ENCODE data around the gene DENND6B.
A peak's percentile ranks its signal among the peaks of the same experiment; 100 is the strongest.

The DENND6B gene

DNA sequence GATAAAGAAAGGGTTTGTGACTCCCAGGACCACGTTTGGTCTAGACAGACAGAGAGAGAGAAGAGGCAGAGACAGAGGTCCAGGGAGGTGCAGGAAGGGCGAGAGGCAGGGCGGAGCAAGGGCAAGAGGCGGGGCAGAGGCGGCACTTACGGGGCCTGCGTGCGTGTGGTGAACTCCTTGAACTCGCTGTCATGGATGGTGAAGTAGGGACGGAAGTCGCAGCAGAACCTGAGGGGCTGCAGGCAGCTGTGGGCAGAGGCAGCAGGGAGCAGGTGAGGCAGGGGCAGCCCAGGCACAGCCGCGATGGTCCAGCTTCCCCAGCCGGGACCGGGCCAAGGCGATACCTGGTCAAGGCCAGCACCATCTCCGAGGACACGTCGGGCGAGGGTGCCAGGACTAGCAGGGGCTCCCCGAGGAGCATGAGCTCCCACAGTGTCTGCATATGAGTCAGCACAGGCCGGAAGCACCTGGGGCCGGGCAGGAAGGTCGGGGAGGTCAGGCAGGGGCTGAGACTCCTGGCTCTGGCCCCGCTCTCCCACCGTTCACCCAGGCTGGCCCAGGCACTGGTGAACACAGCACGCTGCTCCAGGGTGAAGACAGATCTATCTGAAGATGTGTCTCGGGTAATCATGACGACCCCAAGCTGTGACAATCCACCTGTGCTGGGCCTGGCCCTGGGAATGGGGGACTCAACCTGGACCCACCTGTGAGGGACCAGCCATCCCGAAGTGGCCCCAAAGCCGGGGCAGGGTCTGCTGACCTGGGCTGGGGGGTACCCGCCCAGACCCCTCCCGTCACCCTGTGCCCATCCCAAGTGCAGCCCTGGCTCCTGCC, 12.1 kb downstream of the DENND6B start:
- peak; percentile 43 for DNase-seq

DNA sequence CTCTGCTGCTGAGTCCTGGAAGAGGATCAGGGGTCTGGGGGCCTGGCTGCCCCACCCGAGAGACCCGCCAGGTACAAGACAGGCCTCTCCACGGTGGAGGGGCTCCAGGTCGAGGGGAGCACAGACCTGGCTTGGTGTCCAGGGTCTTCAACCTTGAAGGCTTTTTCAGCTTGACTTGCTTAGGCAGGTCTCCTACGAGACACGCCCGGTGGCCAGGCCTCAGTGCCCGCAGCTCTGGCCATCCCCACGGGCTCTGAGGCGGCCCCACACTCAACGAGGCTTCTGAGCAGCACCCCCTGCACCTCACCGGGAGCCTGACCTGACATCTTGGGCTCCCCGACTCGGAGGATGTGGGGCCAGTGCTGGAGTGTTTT, 12.7 kb downstream of the DENND6B start:
- no peak for DNase-seq

DNA sequence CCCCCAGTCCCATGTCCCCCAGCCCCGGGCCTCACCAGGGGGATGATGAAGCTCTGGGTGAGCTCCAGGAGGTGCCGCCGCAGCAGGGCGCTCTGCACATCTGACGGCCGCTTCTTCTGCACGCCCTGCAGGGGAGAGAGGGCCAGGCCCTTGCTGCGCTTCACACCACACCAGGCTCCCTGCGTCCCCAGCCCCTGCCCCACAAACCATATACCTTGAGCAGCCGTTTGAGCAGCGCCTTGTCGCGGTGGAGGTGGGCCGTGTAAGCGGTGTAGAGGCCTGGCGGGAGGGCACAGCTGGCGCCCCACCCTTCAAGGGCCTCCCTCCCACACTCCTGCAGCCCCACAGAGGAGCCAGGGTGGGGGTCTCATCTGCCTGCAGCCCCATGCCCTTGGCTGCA, 13.2 kb downstream of the DENND6B start:
- no peak for DNase-seq

DNA sequence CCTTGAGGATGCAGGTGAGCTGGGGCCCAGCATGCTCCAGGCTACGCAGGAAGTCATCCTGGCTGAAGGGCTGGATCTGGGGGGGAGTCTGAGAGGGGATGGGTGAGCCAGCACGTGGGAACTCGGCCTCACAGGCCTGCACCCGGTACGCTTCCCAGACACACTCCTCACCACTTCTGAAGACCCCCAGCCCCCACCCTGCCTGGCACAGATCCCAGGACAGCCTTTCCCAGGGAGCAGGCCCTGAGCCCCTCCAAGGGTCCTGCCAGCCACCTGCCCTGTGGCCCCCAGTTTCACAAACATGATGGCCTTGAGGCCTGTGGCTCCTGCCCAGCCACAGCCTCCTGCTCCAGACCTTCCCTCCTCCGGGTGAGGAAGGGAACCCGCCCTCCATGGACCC, 13.8 kb downstream of the DENND6B start:
- no peak for DNase-seq

DNA sequence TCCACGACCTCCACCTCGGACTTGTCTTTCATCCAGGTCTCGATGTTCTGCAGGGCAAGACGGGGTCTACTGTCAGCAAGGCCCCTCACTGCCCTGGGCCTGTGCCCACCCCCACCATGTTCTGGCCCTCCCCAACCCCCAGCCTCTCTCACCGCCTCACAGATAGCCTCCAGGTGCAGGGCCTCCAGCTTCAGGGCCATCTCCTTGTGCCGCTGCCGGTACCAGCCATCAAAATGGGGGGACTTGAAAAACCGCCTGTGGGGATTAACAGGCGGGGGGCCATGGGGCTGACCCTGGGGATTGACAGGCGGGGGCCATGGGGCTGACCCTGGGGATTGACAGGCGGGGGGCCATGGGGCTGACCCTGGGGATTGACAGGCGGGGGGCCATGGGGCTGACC, 14.4 kb downstream of the DENND6B start:
- DNase-seq = no peak

DNA sequence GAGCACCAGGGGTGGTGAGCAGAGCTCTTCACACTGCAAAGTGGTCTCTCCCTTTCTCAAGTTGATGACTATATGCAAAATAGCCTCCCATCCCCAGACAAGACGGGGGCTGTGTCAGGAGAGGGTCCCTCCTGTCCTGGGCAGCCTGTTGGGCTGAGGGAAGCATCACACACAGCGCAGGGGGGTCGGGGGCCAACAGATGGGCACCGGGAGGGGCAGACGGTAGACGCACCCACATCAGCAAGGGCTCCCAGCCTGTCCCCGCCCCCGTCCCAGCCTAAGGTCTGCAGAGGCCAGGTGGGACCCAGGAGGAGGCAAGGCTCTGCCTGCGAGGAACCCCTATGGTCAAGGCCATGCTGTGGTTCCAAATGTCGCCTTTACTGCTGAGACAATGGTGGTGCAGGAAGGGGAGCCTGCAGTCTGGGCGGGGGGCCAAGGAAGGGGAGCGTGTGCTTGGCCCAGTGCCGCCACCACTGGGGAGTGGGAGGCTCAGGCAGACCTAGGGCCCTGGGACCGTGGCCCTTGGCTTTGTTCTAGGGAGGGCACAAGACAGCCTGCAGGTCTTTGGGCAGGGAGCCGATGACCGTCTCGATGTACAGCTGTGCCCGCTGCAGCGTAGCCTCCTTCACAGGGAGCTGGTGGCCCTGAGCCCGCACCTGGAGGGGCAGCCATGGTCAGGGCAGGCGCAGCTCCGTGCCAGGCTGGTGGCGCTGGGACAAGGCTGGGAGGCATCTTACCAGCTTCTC, 15.0 kb downstream of the DENND6B start:
- DNase-seq = no peak

DNA sequence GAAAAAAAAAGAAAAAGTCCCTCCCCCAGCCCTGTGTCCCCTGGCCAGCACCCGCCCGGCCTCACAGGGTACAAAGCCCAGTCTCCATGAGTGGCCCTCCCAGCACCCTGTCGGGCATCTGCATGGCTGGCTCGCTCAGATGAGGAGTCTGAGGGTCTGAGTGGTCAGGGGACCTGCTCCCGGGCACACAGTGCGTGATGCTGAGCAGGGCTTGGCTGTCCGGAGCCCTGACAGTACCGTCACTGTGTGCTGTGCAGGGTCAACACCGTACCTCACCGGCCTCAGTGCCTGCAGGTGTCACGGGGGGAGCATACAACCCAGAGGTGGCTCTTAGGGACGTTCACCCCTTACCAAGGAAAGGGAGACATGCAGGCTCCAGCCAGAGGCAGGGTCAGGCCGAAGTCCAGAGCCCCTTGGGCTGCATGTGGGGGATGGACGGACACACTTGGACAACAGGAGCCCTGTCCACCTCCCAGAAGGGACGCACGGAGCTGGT, 15.8 kb downstream of the DENND6B start:
- DNase-seq = no peak

DNA sequence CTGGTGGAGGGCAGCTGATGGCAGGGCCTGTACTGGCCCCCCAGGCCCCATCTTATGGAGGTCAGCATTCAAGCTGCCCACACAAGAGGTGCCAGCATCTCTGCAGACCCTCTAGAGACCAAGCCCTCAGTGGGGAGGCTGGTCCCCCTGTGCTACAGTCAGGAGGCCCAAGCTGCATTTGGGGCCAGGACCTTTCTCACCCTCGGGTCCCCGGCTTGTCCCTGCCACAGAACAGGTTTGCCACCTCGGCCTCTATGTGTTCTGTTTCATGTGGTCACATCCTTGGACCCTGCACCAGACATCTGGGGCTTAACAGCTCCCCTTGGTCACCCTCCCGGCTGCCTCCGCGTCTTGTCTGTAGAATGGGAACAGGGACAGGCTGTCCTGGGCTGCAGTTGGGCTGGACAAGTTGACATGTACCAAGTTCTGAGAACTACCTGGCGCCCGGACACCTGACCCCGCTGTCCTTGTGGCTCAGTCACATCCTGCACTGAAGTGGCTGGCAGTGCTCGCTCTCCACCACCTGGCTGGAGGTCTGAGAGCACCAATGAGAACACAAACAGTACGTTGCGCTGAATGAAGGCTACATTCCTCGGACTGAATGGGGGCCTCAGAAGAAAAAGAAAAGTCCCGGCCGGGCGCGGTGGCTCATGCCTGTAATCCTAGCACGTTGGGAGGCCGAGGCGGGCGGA, 16.6 kb downstream of the DENND6B start:
- DNase-seq = no peak

DNA sequence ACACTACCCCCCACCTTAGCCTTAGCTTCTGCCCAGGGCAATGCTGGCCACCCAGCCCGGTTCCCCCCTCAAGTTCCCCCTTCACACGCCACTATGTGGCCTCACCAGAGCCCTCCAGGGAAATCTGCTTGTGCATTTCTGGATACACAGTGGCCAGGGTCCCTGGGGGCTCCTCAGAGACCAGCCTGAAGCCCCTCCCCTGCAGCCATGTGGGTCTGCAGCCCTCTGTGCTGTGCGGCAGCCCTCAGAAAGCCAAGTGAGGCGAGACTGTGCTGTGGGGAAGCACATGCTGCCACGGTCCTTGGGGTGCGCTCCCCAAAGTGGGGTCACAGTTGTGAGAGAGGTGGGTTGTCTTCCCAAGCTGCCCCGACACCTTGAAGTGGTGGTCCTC, 17.2 kb downstream of the DENND6B start:
- DNase-seq = no peak

DNA sequence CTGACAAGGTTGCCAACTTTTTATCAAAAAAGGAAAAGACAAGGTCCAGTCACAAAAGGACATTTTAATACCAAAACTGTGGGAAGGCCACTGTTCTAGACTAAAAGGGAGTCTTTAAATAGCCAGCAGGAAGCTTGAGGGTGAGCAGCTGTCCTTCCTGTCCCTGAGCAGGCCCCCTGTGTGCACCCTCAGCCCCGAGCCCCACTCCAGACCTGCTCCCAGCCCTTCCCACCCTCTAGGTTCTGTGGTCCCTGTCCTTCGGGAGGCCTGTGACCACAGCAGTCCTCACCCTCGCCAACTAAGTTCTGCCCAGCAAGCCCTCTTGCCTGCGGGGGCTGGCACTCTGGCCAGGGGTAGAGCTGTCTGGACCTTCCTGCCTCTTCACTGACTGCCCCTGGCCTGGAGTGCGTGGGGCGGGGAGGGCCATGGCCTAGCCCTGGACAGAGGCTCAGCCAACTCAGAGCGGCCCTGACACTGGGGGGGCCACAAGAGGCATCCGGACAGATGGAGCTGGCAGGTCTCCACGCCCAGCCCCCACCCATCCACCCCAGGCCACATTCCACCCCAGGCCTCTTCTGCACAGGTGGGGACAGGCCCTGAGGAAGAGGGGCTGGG, 17.7 kb downstream of the DENND6B start:
- DNase-seq = no peak

DNA sequence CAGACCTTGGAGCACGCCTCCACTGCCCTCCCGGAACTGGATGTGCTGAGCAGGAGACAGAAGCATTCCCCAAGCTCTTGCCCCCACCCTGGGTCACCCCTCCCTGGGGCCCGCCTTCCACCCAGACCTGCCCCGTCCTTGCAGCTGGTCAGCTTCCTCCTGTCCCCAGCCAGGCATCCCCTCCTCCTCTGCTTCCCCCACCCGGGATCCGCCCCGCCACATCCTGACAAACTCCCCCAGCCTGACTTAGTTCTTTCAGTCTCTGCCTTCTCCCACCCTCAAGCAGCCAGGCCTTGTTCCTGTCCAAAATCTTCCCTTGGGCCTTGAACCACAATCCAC, 18.2 kb downstream of the DENND6B start:
- DNase-seq = no peak

DNA sequence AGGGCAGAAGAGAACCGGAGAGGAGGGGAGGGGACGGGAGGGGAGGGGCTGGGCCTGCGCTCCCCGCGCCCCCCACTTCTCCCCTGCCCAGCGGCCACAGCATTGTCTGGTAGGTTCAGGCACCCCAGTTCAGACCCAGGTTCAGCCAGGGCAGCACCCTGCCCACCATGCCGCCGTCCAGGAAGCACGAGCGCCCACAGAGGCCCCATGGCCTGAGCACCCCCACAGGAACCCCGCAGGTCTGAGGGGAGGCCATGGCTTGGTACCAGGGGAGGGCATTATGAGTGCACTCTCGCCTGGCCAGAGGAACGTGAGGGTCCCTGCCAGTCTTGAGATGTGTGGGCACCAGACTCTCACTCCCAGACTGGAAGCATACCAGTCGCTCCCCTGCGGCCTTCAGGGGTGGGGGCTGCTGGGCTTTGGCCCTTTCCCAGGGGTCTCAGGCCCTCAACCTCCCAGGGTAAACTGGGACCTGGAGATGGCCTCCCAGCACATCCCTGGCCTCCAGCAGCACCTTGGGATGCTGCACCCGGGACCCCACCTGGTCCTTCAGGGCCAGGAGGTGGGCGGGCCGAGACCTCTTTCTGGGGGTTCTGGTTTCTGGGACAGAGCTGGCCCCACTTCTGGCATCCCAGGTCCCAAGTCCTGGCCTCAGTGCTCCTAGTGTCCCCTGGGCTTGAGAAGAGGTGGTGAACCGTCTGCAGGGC, 18.8 kb downstream of the DENND6B start:
- peak; percentile 68 for DNase-seq

DNA sequence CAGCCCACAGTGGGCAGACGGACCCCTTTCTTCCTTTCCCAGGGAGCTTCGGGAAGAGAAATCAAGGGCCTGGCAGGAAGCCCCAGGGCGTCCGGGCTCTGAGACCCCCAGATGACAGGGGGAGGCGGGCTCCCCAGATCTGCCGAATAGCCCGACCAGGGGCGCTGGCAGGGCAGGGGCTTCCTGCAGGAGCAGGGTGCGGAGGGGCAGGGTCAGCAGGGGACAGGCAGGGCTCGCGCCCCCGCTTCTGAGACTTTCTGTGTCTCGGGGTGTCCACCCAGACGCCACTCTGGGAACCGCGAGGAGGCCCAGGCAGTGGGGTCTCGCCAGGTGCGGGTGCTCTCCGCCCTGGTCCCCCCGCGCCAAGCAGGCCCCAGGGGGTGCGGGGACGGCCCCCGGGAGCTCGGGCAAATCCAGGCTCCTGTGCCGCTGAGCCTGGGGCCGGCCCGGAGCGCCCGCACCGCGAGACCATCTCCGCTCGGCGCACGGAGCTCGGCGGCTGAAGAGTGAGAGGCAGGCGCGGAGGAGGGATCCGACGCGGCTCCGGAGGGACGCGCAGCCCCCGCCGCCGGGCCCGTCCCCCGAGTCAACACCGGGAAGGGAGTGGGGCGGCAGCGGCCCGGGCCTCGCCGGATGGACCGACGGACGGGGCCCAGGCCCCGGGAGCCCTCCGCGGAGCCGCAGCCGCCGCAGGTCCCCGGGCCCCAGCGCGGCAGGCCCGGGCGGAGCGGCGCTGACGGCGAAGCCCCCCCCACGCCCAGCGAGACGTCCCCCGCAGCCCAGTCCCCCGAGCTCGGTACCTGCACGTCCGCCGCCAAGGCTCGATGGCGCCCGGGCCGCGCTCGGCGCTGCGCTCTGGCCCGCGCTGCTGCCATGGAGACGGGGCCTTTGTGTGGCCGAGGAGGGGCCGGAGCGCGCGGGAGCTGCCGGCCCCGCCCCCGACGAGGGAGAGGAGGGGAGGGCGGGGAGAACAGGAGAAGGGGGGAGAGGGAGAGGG, 19.8 kb downstream of the DENND6B start, which contains the start of gene PLXNB2:
TSS of gene PLXNB2 (minus strand) at position 894 of the 997 bp plus-strand sequence. CDS start 17,062 bp downstream, outside the sequence.
- peak; percentile 75 for DNase-seq

DNA sequence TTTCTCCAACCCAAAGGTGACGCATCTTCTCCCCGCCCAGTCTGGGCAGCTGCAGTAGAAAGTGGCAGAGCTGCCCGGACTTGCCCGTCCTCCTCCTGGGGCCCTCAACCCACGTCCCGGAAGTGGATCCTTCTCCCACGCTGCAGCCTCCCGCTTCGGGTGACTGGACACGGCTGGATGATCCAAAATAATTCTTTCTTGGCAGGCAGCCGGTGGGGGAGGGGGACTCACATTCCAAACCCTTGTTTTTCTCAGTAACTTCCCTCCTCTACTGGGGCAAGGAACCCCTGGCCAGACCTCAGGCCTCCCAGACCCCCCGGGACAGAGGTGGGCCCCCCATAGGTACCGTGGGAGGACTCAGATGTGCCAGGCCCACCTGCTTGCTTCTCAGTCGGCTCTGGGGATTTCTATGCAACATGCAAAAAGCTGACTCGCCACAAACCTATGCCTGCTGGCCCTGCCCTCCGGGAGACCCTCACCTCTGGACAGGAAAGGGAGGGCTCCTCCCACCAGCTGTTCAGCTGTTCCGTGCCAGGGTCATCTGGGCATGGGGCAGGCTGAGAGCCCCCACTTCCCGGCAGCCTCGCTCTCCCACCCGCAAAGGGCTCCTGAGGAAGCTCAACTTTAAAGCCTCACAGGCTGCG, 20.8 kb downstream of the DENND6B start:
- peak; percentile 83 for DNase-seq

DNA sequence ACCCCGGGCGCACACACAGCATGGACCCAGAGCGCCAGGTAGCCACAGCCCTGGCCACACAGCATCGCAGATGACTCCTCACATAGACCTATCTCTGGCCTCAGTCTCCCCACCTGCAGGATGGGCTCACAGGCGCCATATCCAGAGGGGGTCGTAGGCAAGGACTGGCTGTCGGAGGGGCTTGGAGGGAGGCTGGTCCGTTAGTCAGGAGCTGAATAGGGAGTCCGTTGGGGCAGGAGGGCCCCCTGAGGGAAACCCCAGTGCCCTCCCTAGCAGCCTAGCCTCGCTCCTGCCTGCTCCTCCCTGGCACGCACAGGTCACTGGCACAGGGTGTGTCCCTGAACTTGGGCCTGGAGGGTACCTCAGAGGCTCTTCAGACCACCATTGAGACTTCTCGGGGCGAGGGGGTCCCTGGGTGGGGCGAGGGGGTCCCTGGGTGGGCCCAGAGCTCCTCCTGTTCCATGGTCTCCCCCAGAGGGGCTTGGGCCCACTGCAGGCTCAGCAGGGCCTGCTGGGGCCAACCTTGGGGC, 21.4 kb downstream of the DENND6B start:
- DNase-seq = no peak

DNA sequence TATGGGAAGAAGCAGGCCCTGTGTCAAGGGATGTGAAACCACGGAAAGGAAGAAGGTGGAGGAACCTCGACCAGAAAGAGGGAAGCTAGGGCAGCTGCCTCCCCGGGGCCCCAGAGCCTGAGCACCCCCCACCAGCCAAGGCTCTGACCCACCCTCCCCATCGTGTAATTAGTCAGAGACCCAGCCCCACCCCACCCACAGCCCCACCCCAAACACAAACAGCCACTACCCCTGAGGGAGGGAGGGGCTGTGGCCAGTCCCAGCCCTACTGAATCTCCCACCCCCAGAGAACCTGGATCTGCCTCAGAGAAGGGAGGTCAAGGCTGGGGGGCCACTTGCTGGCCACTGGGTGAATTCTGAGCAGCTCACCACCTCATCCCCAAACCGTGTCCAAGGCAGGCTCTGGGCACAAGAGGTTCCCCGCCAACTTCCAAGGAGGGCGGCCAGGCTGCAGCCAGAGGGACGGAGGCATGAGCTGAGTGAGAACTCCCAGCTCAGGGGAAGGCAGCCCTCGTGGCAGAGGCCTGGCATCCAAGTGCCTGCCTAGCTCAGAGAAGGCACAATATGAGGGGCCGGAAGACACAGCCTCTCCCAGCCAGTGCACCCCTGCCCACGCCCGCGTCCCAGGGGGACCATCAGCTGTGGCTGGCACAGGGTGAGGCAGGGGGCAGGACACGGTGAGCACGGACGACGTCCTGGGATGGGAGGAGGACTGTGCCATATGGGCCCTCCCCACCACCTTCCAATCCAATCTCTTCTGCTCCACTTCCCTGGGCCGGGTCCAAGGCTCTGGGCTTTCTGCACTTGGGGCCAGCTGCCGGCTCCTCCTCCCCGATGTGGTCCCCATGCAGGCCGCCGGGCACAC, 22.1 kb downstream of the DENND6B start:
- DNase-seq = no peak

DNA sequence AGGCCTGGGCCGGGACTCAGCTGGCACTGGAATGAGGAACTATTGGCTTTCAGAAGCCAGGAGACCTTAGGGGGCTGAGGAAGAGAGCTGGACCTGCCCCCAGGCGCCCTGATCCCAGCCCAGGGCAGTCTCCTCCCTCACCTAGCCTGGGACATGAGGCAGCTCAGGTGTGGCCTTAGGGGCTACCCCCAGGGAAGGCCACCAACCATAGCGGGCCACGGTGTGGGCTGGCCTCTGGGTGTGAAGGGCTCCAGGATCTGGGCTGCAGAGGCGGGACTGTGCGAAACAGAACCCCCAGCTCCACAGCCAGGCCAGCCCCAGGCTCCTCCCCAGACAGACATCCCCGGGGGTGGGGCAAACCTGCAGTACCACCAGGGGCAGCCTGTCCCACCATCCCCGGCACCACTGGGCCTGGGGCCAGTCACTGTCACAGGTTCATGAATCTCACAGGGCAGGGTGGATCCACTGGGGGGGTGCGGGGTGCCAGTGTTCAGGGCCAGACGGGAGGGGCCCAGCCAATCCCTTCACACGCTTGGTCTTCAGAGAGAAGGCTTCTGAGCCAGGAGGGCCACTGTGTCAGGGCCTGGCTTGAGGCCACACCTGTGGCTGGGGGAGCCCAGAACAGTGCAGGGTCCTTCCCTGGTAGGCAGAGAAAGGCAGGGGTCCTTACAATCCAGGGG, 22.8 kb downstream of the DENND6B start:
- DNase-seq = no peak

DNA sequence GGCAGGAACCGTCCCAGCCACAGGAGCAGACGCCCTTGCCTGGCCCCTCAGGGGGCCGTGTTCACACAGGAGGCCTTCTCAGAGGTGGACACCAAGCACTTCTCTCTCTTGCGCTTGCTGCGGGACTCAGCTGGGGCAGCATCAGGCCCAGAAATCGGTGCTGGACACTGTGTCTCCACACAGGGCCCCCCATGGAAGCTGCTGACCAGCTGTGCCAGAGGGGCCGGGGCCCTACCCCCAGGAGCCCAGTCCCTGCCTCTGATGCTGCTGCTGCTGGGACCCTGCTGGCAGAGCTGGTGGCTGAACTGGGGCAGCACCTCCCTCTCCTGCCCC, 23.3 kb downstream of the DENND6B start:
- DNase-seq = no peak

Data from right kidney (tissue), 1 donor.